H1 (cell line): ENCODE measurements around the gene IP6K3. TPM values are rescaled to one million over a fixed set of nuclear protein-coding genes. Genes with fewer than 3 reads are reported as not detected.

Experiments used
- CTCF ChIA-PET: fragments of 300-600 bp; sonication (Branson Sonifier 250); formaldehyde crosslinking; loops from one replicate; lab custom pipeline; 2021; ENCODE audit not compliant: partially characterized antibody; lab: Charles Lee
- POLR2A ChIA-PET: fragments of 300-600 bp; sonication (Branson Sonifier 250); formaldehyde crosslinking; loops from one replicate; lab custom pipeline; 2021; ENCODE audit warnings: inconsistent platforms; ENCODE audit not compliant: partially characterized antibody; lab: Charles Lee
- DNase-seq, 2 experiments: peaks; one replicate each; pipeline versions ENCODE4 v3.0.0 to v3.0.0-alpha.2; 2010 to 2022; ENCODE audit warnings: low spot score in 2 of 2, low read depth in 1 of 2, mixed read lengths in 1 of 2
- FAIRE-seq: peaks from 2 replicates; lab custom pipeline; 2011; peaks lifted over from hg19 to GRCh38; lab: Jason Lieb, UNC
- H2AFZ ChIP-seq: 2 replicates; pipeline ENCODE4 v1.8.1; 2012; ENCODE audit warnings: low read length, inconsistent platforms
- H2AK5ac ChIP-seq: 2 replicates; pipeline ENCODE4 v1.6.1; 2013; ENCODE audit warnings: low read depth, low read length
- H2BK120ac ChIP-seq: replicated peaks from 2 replicates; pipeline ENCODE3; 2013; ENCODE audit warnings: low read depth, low read length, inconsistent platforms
- H2BK12ac ChIP-seq: 2 replicates; pipeline ENCODE4 v1.6.1; 2013; ENCODE audit warnings: low read depth, low read length
- H2BK15ac ChIP-seq: 2 replicates; pipeline ENCODE4 v1.6.1; 2013; ENCODE audit warnings: low read length
- H2BK20ac ChIP-seq: 2 replicates; pipeline ENCODE4 v1.6.1; 2013; ENCODE audit warnings: low read length
- H2BK5ac ChIP-seq: 2 replicates; pipeline ENCODE4 v1.6.1; 2013; ENCODE audit warnings: low read depth, low read length
- H3K14ac ChIP-seq: 2 replicates; pipeline ENCODE4 v1.6.1; 2013; ENCODE audit warnings: inconsistent platforms; ENCODE audit not compliant: insufficient read length
- H3K18ac ChIP-seq: 2 replicates; pipeline ENCODE4 v1.6.1; 2013; ENCODE audit warnings: low read length; ENCODE audit errors: extremely low read depth
- H3K23ac ChIP-seq: 2 replicates; pipeline ENCODE4 v1.6.1; 2013; ENCODE audit warnings: inconsistent platforms; ENCODE audit not compliant: insufficient read length
- H3K23me2 ChIP-seq: 2 replicates; pipeline ENCODE4 v1.6.1; 2013; ENCODE audit warnings: low read depth, low read length
- H3K27ac ChIP-seq: 2 replicates; pipeline ENCODE4 v1.6.1; 2011; ENCODE audit warnings: low read depth, low read length, inconsistent platforms
- H3K27me3 ChIP-seq, 4 experiments: replicated peaks in 1 of 4; 1 replicate in 1 of 4; 2 replicates in 3 of 4; pipeline versions ENCODE4 v1.6.1 to v1.8.1; 2011 to 2013; ENCODE audit warnings: low read length in 3 of 4, mild to moderate bottlenecking in 3 of 4, inconsistent platforms in 2 of 4, mixed read lengths in 2 of 4, moderate library complexity in 1 of 4; ENCODE audit not compliant: control insufficient read depth in 3 of 4, insufficient read depth in 3 of 4; ENCODE audit errors: extremely low read depth in 1 of 4
- H3K36me3 ChIP-seq, 4 experiments: 2 replicates each; pipeline versions ENCODE4 v1.6.1 to v1.8.1; 2011 to 2013; ENCODE audit warnings: mild to moderate bottlenecking in 4 of 4, low read length in 3 of 4, moderate library complexity in 2 of 4, control low read depth in 1 of 4, inconsistent platforms in 1 of 4; ENCODE audit not compliant: insufficient read depth in 4 of 4, control insufficient read depth in 2 of 4
- H3K4ac ChIP-seq: replicated peaks from 2 replicates; pipeline ENCODE3; 2013; ENCODE audit warnings: low read length, low read depth, mixed read lengths, inconsistent platforms; ENCODE audit not compliant: insufficient read length
- H3K4me1 ChIP-seq, 4 experiments: replicated peaks in 1 of 4; 1 replicate in 1 of 4; 2 replicates in 3 of 4; pipeline versions ENCODE4 v1.6.1 to v1.8.1; 2011 to 2013; ENCODE audit warnings: low read length in 3 of 4, inconsistent platforms in 2 of 4, mixed read lengths in 1 of 4; ENCODE audit not compliant: insufficient read depth in 4 of 4, control insufficient read depth in 3 of 4
- H3K4me2 ChIP-seq, 2 experiments: 2 replicates each; pipeline versions ENCODE4 v1.6.1 to v1.8.1; 2011 to 2013; ENCODE audit warnings: low read depth in 2 of 2, low read length in 2 of 2, control low read depth in 1 of 2, inconsistent platforms in 1 of 2, mild to moderate bottlenecking in 1 of 2; ENCODE audit not compliant: insufficient read depth in 1 of 2
- H3K4me3 ChIP-seq, 4 experiments: fragments of 200-600, 300-600 bp in 1 of 4; sonication (generic), shearing (Covaris generic), sonication (Bioruptor Twin) in 1 of 4; 2 replicates each; pipeline versions ENCODE4 v1.5.1 to v1.8.1; 2011 to 2016; ENCODE audit warnings: low read length in 4 of 4, low read depth in 3 of 4, control low read depth in 2 of 4, inconsistent platforms in 2 of 4, mild to moderate bottlenecking in 2 of 4, mixed read lengths in 1 of 4, moderate library complexity in 1 of 4; ENCODE audit not compliant: insufficient read depth in 2 of 4; ENCODE audit errors: extremely low read depth in 1 of 4
- H3K56ac ChIP-seq: replicated peaks from 2 replicates; pipeline ENCODE3; 2013; ENCODE audit warnings: low read depth, mild to moderate bottlenecking, mixed read lengths, low read length, inconsistent platforms; ENCODE audit not compliant: insufficient read length
- H3K79me1 ChIP-seq: 2 replicates; pipeline ENCODE4 v1.6.1; 2013; ENCODE audit warnings: low read depth, low read length, control low read depth
- H3K79me2 ChIP-seq, 2 experiments: 2 replicates each; pipeline versions ENCODE4 v1.6.1 to v1.8.1; 2012 to 2013; ENCODE audit warnings: low read length in 2 of 2, mild to moderate bottlenecking in 2 of 2, inconsistent platforms in 1 of 2; ENCODE audit not compliant: insufficient read depth in 2 of 2, control insufficient read depth in 1 of 2
- H3K9ac ChIP-seq, 4 experiments: replicated peaks in 1 of 4; 1 replicate in 1 of 4; 2 replicates in 3 of 4; pipeline versions ENCODE4 v1.6.1 to v1.8.1; 2011 to 2013; ENCODE audit warnings: low read depth in 3 of 4, low read length in 3 of 4, control low read depth in 2 of 4, mild to moderate bottlenecking in 2 of 4, moderate library complexity in 2 of 4, inconsistent platforms in 1 of 4; ENCODE audit errors: extremely low read depth in 1 of 4
- H3K9me3 ChIP-seq, 2 experiments: 2 replicates each; pipeline versions ENCODE4 v1.6.1 to v1.8.1; 2012 to 2013; ENCODE audit warnings: mild to moderate bottlenecking in 2 of 2, moderate library complexity in 2 of 2, control low read depth in 1 of 2, inconsistent platforms in 1 of 2, low read depth in 1 of 2, low read length in 1 of 2, mixed read lengths in 1 of 2; ENCODE audit not compliant: insufficient read depth in 2 of 2
- H4K20me1 ChIP-seq, 2 experiments: replicated peaks in 1 of 2; 2 replicates each; pipeline versions ENCODE3 to v1.8.1; 2011 to 2013; ENCODE audit warnings: inconsistent platforms in 2 of 2, low read length in 2 of 2, mild to moderate bottlenecking in 1 of 2; ENCODE audit not compliant: insufficient read depth in 2 of 2, control insufficient read depth in 1 of 2
- H4K5ac ChIP-seq: 2 replicates; pipeline ENCODE4 v1.6.1; 2013; ENCODE audit warnings: low read length, low read depth, mixed read lengths, inconsistent platforms; ENCODE audit not compliant: insufficient read length
- H4K8ac ChIP-seq: 2 replicates; pipeline ENCODE4 v1.8.0; 2013; ENCODE audit warnings: mild to moderate bottlenecking, moderate library complexity, low read length, inconsistent platforms; ENCODE audit not compliant: insufficient read depth; ENCODE audit errors: extremely low read depth
- H4K91ac ChIP-seq: replicated peaks from 2 replicates; pipeline ENCODE3; 2013; ENCODE audit warnings: low read length, mixed read lengths, inconsistent platforms; ENCODE audit not compliant: insufficient read length
- HDAC6 ChIP-seq: IDR thresholded peaks from one replicate; pipeline ENCODE4 v1.7.1; 2012; ENCODE audit warnings: low read depth, mild to moderate bottlenecking, inconsistent platforms, low read length, moderate library complexity
- PHF8 ChIP-seq: fragments of 200-600 bp; sonication (generic); conservative IDR thresholded peaks from 2 replicates; pipeline ENCODE4 v1.7.1; 2012; ENCODE audit warnings: low read depth, mild to moderate bottlenecking, inconsistent platforms, low read length, moderate library complexity
- WGBS, 2 experiments: shearing (Covaris generic) in 1 of 2; methylation state at CpG; one replicate each; pipeline versions ENCODE4 v1.1.6 to v1.1.7; 2013 to 2015; ENCODE audit warnings: low lambda C conversion rate in 2 of 2, mixed read lengths in 2 of 2, inconsistent platforms in 1 of 2, low coverage in 1 of 2, missing lambda C conversion rate in 1 of 2; ENCODE audit not compliant: insufficient replicate concordance in 2 of 2, insufficient coverage in 1 of 2, insufficient read length in 1 of 2; ENCODE audit errors: extremely low coverage in 1 of 2, missing lambda C conversion rate in 1 of 2; 5-methylcytosine and 5-hydroxymethylcytosine counted together
- polyA plus RNA-seq, 7 experiments: library from polyadenylated mRNA; depleted of rRNA in 3 of 7; stranded (reverse) in 5 of 7; unstranded in 2 of 7; fragments of >200 nt in 5 of 7; fragments of 200-250 nt in 2 of 7; gene quantifications; 1 replicate in 5 of 7; 2 replicates in 1 of 7; 4 replicates in 1 of 7; pipeline versions ENCODE4 v1.2.1 to v1.2.3, GENCODE V29; 2011 to 2013; ENCODE audit warnings: missing spikeins in 2 of 7, mixed read lengths in 2 of 7
- total RNA-seq: library from RNA; stranded (reverse); fragmentation: NEBNext Ultra II Directional; extraction: Animal tissue kit (Norgen Biotek cat#: 25700); gene quantifications from 2 replicates; pipeline ENCODE4 v1.2.1, GENCODE V29; 2021

The IP6K3 gene
- total and polyA plus RNA-seq, 2 of the 8 experiments (the other 6 are each of a cell fraction or from before 2014, with no cell fraction given) = 0.22 to 0.73 TPM

DNA sequence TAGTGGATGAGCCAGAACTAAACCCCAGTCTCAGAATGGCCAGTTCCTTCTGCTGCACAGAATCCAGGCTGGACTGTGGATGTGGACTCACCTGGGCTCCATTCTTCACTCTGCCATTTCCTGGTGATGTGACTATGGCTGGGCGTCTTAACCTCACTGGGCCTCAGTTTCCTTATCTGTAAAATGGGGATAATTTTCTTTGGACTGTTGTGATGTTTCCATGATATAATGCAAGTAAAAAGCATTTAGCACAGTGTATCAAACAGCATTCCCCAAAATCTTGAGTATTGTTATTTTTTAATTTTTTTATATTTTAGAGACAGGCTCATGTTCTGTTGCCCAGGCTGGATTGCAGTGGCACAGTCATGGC, 5.9 kb upstream of the IP6K3 start:
- Histone ChIP-seq H2BK15ac (peak overlapping the region; percentile 76; the same call in 1 of the 2 replicates), H3K79me1 (no peaks in the 10 kb centered on the region), H3K14ac (no peak overlapping the region), H2AFZ (no peak overlapping the region), H3K23ac (no peak overlapping the region), H3K4me2 (no peak overlapping the region), H4K20me1 (no peaks in the 10 kb centered on the region), H4K91ac (peak overlapping the region; percentile 51), H3K27me3 (no peaks in the 10 kb centered on the region), H2BK12ac (no peak overlapping the region), H3K4me3 (no peak overlapping the region), H3K9ac (no peak overlapping the region), H3K56ac (no peak overlapping the region), H4K8ac (no peak overlapping the region), H2BK5ac (no peak overlapping the region; the same call in 1 of the 2 replicates), H3K9me3 (no peaks in the 10 kb centered on the region), H2AK5ac (no peak overlapping the region), H2BK20ac (0 out of 2 replicates have a peak overlapping the region, but pooled peaks have one; percentile 53), H3K23me2 (no peaks in the 10 kb centered on the region), H3K36me3 (no peaks in the 10 kb centered on the region), H2BK120ac (no peak overlapping the region), H3K4ac (no peak overlapping the region), H3K27ac (no peak overlapping the region), H3K79me2 (no peaks in the 10 kb centered on the region), H4K5ac (no peak overlapping the region), H3K18ac (no peak overlapping the region), H3K4me1 (peaks cover 0 to 11% (median 7%) of the 10 kb centered on the region in 4 experiments; a peak in 6 of 7 replicates)
- ChIA-PET CTCF (interaction anchor here (1.2 to 12.0 kb wide), 3 partner anchors 6 to 17 kb away, joined by 4 to 171 read pairs (median 157); no protein-coding TSS in a partner anchor), POLR2A (no interaction called here)
- DNase-seq (no peak), FAIRE-seq (no peak)
- 90% methylated on average over 1 of the region's 1 CpG; no CpG with 5 or more reads in 1 of the 2 experiments for WGBS, 2 experiments
- no peak for TF ChIP-seq PHF8
- TF ChIP-seq HDAC6 = no peak
